ENCODE data around the gene KDSR.

KDSR gene

DNA sequence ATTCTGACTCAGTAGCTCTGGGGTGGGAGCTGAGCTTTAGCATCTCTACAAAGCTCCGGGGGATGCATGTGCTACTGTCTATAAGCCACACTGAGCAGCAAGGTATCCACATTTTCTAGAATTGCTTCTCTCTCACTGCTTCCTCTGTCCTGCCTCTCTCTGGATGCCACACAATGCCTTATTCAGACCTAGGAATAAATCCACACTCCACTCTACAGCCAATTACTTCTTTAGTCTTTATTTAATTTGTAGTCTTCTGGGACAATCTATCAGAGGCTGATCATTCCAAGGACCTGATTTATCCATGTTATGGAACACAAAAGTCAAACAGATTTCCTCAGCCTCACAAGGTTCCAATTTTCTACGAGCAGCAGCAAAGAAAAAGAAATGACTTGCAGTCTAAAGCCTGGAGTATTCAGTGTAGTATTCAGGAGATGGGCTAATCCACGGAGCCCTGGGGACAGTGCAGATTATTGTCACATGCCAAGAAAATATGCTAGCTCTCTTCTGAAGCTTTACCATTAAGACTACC, 51.8 kb downstream of the KDSR start:
- H3K4me1 ChIP-seq (ENCODE audit: insufficient read depth, low read length, severe bottlenecking): peaks cover 50% of the 10 kb centered on the region
- peak overlapping the region; percentile 88 for H3K4me3 ChIP-seq (ENCODE audit: low read depth, low read length, poor library complexity, severe bottlenecking)
- no peaks in the 10 kb centered on the region for H3K27me3 ChIP-seq (ENCODE audit: insufficient read depth, low read length)
- peak overlapping the region; percentile 97 for H3K27ac ChIP-seq (ENCODE audit: low read depth, low read length, poor library complexity, severe bottlenecking)
- H3K36me3 ChIP-seq (ENCODE audit: insufficient read depth, low read length): peaks cover 93% of the 10 kb centered on the region
- H3K4me2 ChIP-seq (ENCODE audit: low read length): peak overlapping the region; percentile 98
- no peaks in the 10 kb centered on the region for H3K9me2 ChIP-seq (ENCODE audit: low read depth, low read length)
- H4K20me1 ChIP-seq (ENCODE audit: insufficient read depth, low read length): no peaks in the 10 kb centered on the region
- H3K9ac ChIP-seq (ENCODE audit: low read length): peak overlapping the region; percentile 96
- H3K79me2 ChIP-seq (ENCODE audit: insufficient read depth, low read length): peaks cover 93% of the 10 kb centered on the region
- no peaks in the 10 kb centered on the region for H3K9me3 ChIP-seq (ENCODE audit: low read length)
- no peak overlapping the region for H2AFZ ChIP-seq (ENCODE audit: low read length)
- TF ChIP-seq EZH2 (IDR thresholded peaks at IDR 0.05; ENCODE audit: borderline replicate concordance, low read length) (no peak), CTCF (IDR thresholded peaks at IDR 0.05; ENCODE audit: low read length) (no peak)
- peaks cover 3% of the 10 kb centered on the region; the same call in 1 of the 2 replicates for H3F3A ChIP-seq (ENCODE audit: insufficient read depth, low read length)

DNA sequence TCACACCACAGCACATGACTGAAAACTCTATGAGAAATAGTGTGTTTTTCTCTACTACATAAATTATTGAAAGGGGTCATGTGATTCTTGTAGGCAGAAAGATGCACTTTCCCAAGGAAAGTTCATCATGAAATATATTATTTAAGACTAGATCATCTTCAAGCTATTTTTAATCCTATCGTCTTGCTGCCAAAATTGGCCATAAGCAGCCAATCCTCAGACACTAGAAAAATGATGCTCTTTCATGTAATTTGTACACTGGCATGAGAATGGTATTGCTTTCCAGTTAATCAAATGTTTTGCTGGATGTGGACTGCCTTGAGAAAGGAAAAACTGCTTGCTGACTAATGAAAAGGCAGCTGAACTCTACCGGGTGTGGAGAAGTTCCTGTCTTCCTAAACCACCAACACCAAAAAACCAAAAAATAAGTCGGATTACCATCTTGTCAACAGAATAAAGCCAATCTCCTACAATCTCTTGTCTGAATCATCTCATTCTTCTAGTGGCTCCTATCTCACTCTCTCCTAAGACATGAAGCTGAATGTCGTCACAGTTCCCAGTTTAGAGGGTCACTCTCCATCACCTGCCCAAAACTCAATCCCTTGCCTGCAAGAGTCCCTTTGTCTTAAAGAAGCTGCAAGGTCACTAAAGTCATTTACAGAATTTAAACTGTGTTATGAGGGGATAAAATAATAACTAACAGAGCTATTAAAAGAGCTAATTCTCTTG, 52.8 kb downstream of the KDSR start:
- H3K9ac ChIP-seq (ENCODE audit: low read length): peak overlapping the region; percentile 96
- peak overlapping the region; percentile 98 for H3K4me2 ChIP-seq (ENCODE audit: low read length)

DNA sequence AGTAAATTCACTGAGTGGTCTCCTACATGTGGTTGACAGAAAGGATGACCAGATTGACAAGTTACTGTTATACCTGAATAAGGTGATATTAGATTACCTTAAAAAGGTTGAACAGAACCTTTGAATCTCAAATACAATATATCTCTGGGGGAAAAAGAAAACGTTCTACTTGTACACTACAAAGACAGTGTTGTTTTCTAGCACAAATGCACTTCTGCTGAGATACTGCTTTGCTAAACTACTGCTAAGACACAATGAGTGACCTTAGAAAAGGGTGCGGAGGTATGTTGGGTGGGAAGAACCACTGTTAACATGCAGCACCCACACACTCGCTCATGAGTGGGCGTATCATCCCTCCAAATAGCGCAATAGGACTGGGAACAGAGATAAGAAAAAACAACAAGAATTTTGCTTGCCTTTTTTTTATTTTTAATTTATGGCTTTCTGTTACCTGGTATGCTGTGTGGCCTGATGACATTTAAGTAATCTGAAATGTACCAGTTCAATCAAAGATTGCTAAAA, 53.5 kb downstream of the KDSR start:
- Histone ChIP-seq H3K4me1 (ENCODE audit: insufficient read depth, low read length, severe bottlenecking) (peaks cover 68% of the 10 kb centered on the region), H3K9ac (ENCODE audit: low read length) (peak overlapping the region; percentile 96), H3K4me2 (ENCODE audit: low read length) (peak overlapping the region; percentile 98), H3F3A (ENCODE audit: insufficient read depth, low read length) (peaks cover 3% of the 10 kb centered on the region; the same call in 1 of the 2 replicates), H3K27ac (ENCODE audit: low read depth, low read length, poor library complexity, severe bottlenecking) (peak overlapping the region; percentile 97), H4K20me1 (ENCODE audit: insufficient read depth, low read length) (no peaks in the 10 kb centered on the region), H3K9me3 (ENCODE audit: low read length) (no peaks in the 10 kb centered on the region), H3K9me2 (ENCODE audit: low read depth, low read length) (no peaks in the 10 kb centered on the region), H2AFZ (ENCODE audit: low read length) (no peak overlapping the region), H3K36me3 (ENCODE audit: insufficient read depth, low read length) (peaks cover 98% of the 10 kb centered on the region), H3K4me3 (ENCODE audit: low read depth, low read length, poor library complexity, severe bottlenecking) (peak overlapping the region; percentile 88), H3K79me2 (ENCODE audit: insufficient read depth, low read length) (peaks cover 100% of the 10 kb centered on the region), H3K27me3 (ENCODE audit: insufficient read depth, low read length) (no peaks in the 10 kb centered on the region)
- no peak for TF ChIP-seq CTCF (IDR thresholded peaks at IDR 0.05; ENCODE audit: low read length)
- no peak for TF ChIP-seq EZH2 (IDR thresholded peaks at IDR 0.05; ENCODE audit: borderline replicate concordance, low read length)

More for the DNA sequence above, 52.8 kb downstream of the KDSR start:
- H3K9me3 ChIP-seq (ENCODE audit: low read length): no peaks in the 10 kb centered on the region
- H3K27ac ChIP-seq (ENCODE audit: low read depth, low read length, poor library complexity, severe bottlenecking): peak overlapping the region; percentile 97
- H3K9me2 ChIP-seq (ENCODE audit: low read depth, low read length): no peaks in the 10 kb centered on the region
- no peaks in the 10 kb centered on the region for H3K27me3 ChIP-seq (ENCODE audit: insufficient read depth, low read length)
- H3K79me2 ChIP-seq (ENCODE audit: insufficient read depth, low read length): peaks cover 100% of the 10 kb centered on the region
- H3K4me3 ChIP-seq (ENCODE audit: low read depth, low read length, poor library complexity, severe bottlenecking): peak overlapping the region; percentile 88
- H3F3A ChIP-seq (ENCODE audit: insufficient read depth, low read length): peaks cover 3% of the 10 kb centered on the region; the same call in 1 of the 2 replicates
- TF ChIP-seq EZH2 (IDR thresholded peaks at IDR 0.05; ENCODE audit: borderline replicate concordance, low read length) (no peak), CTCF (IDR thresholded peaks at IDR 0.05; ENCODE audit: low read length) (no peak)
- peaks cover 98% of the 10 kb centered on the region for H3K36me3 ChIP-seq (ENCODE audit: insufficient read depth, low read length)
- no peak overlapping the region for H2AFZ ChIP-seq (ENCODE audit: low read length)
- no peaks in the 10 kb centered on the region for H4K20me1 ChIP-seq (ENCODE audit: insufficient read depth, low read length)
- H3K4me1 ChIP-seq (ENCODE audit: insufficient read depth, low read length, severe bottlenecking): peaks cover 60% of the 10 kb centered on the region

Measured in OCI-LY1 (cell line).